HL-60/S4 treated with retinoic acid at 250 ng/mL for 4 days and 3 days (cell line): Measurements from ENCODE around the gene ARL13B.
"Not testable (repeated sequence)": the region's sequence is repeated elsewhere in the genome, so short reads cannot be mapped to it uniquely, and the experiment has no call there.

ENCODE experiments used
- in situ Hi-C: fragments of 300-500 bp; cut with MboI; formaldehyde crosslinking; loops from 2 replicates; pipeline ENCODE4 v1.7.0; 2022; ENCODE audit warnings: low sequenced_read_pairs

Gene ARL13B

DNA sequence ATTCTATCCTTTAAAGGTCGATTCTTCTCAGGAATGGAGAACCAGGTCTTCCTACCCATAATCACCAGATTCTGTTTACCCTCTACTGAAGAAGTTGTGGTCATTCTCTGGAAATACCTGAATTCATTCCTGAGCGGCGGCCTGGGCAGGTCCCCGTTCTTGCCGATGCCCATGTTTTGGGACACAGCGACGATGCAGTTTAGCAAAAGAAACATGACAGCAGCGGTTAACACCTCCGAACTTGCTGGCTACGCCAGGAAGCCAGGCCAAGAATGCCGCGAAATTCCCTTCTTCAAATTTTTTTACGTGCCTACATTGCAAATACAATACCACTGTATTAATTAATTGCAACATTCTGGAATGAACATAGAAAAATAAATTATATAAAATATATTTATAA lies 81.3 kb downstream of the ARL13B start:
- in situ Hi-C loops: no loop called here

DNA sequence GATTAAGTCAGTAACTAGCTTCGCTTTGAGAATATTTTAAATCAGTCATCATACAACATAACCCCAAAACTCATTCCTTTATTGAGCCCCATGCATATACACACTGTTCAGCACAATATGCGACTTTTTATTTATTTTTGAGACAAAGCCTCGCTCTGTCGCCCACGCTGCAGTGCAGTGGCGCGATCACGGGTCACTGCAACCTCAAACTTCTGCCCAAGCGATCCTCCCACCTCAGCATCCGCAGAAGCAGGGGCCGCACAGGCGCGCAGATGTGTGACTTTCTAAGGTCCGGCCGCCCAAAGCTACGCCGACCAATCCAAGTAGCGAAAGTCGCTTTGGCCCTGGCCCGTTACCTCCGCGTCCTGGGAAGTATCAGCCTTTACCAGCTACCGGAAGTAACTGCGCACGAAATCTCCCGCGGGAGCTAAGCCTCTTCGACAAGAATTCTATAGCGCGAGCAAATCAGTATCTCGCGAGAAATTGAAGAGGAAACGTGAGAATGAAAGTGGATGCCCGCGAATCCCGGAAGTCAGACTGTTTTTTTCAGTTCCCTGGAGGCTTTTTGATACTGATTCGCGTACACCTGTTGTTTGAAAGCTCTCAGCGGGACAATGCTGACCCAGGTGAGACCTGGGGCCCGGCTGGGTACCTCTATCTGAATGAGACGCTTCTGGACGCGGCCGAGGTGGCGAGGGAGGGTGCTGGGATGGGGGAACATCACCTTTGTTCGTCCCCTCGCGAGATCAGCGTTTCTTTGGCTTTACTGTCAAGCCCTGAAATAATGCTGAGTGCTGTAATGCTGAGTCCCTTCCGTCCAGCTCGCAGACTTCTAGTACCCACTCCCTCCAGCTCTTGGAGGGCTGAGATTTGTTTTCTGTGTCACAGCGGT lies 82.8 kb downstream of the ARL13B start, which contains the start of the genes DHFR2 and NSUN3:
DHFR2 (minus strand) TSS at position 404 of the 892 bp plus-strand sequence. CDS start 1,405 bp downstream, outside the sequence.
NSUN3 (plus strand) TSS at position 549 of the 892 bp plus-strand sequence; CDS start at position 615, 66 bp downstream.
- in situ Hi-C loops: no loop called here

DNA sequence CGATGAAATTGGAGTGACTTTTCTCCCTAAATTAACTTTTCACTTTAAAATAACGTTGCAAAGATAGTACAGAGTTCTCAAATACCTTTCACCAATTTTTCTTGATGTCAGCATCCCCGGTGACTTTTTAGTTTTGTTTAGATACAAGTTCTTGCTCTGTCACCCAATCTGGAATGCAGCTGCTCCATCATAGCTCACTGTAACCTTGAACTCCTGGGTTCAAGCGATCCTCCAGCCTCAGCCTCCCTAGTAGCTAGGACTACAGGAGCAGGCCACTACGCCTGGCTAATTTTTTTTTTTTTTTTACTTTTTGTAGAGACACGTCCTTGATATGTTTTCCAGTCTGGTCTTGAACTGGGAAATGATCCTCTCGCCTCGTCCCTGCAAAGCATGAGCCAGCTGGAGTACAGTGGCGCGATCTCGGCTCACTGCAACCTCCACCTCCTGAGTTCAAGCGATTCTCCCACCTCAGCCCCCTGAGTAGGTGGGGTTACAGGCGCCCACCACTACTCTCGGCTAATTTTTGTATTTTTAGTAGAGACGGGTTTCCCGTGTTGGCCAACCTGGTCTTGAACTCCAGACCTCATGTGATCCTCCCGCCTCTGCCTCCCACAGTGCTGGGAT lies 83.7 kb downstream of the ARL13B start:
- in situ Hi-C loops: no loop called here

DNA sequence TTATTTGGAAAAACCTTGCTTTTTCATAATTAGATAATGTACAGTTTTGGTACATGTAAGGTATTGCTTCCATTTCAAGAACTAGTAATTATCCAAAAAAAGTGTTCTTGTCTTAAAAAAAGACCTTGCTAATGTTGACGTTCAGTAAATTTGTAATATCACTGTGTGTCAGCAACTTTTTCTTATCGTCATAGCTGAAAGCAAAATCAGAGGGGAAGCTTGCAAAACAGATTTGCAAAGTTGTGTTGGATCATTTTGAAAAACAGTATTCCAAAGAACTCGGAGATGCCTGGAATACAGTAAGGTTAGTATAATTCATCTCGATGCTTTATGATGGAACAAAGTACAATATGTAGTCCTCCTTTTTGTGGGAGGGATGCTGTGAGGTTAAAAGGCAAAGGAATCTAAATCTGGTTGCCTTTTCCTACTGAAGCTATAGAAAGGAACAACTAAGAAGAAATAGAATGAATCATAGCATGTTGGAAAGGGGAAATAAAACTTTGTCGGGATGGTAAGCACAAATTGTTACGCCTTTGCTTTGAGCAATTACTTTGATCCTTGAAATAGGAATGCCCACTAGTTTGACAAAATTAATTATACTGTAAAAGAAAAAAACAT lies 84.4 kb downstream of the ARL13B start:
- in situ Hi-C loops: no loop called here

DNA sequence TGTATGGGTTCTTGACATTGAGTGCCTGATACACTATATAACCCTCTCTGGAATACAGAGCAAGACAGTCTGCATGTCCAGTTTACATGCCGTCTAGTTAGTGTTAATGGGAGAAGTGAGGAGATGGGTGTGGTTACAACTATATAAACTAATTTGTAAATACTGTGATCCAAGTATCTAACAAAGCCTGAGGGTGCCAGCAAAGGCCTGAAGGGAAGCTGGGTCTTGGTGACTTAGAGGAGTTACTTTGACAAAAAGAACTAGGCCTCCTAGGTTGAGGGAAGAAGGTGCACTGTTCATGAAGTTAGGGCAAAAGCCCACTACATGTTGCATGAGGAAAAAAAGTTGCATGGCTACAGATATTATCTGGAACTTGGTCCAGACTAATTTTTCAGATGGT lies 85.2 kb downstream of the ARL13B start:
- in situ Hi-C loops: no loop called here

DNA sequence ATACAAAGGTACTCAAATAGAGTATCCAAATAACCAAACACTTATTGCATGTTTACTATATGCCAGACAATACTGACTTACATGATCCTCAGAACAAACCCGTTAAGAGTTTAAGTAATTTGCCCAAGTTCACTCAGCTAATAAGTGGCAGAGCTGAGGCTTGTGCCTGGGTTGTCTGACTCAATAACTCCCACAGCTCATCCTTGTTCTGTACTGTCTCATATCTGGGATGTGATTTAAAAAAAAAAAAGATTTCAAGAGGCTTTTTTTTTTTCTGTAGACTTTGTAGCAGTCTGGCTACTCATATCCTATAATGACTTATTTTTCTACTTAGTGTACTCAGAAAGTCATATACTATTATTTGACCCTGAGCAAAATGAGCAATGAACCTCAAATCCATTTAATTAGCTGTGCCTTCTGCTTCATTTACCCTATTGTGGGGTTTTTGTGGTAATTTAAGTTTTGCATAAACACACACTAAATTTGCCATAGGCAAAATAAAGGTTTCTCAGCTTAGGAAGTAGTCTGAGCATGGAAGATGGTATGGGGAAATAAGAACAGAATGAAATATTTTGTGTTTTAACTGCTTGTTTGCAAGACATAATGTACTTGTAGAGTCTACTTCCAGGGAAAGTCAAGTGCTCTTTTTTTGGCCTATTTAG lies 86.0 kb downstream of the ARL13B start:
- in situ Hi-C loops: no loop called here

DNA sequence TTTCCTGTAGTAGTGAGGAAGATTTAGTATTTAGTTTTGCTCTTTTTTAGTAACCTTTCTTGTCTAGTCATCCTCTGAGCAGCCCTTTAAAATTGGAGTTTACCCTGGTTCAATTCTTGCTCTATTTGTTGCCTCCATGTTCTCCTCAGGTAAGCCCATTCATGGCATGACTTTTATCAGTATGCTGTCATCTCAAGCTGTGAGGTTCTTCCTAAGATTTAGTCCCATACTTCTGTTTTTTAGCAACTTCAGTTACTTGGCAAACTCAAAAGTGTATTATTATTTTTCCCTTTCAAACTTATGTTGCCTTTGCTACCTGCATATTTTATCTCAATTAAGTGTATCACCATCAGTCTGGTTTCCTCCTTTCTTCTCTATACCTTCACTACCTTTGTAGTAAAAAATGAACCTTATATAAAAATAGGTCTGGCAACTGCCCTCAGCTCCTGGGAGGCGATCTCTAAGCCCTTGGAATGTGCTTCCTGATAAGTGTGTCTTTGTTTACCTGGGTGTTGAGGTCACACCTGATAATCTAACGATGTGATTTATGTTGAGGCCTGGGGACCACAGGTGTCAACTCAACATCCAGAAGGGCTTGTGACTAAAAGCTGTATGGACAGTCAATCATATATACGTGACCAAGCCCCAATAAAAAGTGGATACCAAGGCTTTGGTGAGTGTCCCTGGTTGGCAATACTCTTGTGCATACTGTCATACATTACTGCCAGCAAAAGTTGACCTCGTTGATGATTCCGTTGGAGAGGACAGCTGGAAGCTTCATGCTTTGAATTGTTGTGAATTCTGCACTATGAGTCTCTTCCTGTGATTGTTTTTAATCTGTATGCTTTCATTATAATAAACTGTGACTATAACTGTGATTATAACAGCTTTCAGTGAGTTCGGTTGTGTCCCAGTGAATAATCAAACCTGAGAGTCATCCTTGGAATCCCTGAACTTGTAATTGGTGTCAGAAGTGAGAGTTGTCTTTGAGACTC lies 86.8 kb downstream of the ARL13B start:
- in situ Hi-C loops: no loop called here

DNA sequence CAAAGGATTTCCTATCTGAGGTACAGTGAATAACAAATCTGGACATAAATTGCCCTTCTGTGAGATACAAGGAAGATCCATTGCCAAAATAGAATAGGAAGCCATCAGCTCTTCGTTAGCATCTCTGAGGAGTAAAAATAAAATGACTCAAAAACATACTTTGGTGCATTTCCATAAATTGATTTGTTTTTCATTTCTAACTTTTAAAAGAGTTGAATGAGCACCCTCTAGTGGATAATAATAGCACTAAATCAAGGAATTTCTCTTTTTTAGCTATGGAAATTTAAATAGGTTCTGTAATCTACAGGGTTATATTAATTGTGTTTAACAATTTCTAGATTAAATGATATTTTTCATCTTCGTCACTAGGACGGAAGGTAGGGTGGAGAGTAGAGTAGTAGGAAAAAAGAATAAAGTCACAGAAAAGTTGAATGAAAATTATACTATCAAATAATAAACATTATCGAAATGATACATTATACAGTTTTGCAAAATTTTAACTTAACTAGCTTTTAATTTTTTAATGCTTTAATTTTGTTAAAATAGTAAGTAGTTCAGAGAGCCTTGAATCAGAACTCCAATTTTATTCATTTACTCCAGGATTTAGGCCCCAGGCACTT lies 89.3 kb downstream of the ARL13B start:
- in situ Hi-C loops: no loop called here

DNA sequence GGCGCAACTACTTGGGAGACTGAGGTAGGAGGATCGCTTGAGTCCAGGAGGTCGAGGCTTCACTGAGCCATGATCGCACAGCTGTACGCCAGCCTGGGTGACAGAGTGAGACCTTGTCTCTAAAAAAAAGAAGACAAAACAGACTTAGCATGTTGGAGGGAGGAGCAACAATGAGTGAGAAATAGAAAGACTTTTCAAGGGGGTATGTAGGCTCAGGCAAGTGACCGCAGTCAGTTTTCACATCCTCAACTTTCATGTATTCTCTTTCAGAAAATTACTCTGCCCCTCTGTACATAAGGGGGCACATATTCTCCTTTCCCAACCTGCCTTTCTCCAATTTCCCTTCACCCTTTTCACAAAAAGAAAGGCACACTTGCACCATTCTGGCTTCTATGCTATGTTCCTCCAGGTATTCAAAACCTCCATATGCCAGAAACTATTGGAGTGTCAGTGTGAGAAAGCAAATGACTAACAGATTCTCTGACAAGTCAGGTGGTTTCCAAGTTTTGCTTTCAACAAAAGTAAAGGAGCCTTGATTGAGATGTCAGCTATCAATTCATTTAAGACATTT lies 90.5 kb downstream of the ARL13B start:
- in situ Hi-C loops: no loop called here

DNA sequence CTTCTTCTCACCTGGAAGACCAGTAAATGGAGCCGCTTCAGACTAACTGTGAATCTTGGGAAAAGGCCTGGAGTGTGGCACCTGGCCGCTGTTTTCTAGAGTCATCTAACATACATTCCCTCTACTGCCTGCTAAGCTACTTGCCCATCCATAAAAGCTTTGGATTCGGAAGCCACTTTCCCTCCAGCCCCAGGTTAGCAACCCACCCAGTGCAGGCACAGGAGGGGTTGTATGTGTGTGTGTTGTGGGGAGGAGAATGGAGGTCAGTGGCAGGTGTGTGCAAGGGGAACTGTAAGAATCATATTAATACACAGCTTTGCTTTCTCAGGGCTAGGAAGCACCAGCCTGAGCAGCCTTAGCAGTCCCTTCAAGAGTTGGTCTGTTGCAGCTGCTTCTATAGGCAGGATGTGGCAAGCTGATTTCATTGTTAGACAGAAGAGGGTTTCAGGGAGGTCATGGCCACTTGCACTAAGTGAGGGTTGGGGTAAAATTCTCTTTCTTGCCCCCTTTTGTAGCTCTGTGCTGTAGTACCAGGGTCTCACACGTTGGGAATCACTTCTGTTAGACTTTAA lies 91.8 kb downstream of the ARL13B start:
- in situ Hi-C loops: no loop called here

DNA sequence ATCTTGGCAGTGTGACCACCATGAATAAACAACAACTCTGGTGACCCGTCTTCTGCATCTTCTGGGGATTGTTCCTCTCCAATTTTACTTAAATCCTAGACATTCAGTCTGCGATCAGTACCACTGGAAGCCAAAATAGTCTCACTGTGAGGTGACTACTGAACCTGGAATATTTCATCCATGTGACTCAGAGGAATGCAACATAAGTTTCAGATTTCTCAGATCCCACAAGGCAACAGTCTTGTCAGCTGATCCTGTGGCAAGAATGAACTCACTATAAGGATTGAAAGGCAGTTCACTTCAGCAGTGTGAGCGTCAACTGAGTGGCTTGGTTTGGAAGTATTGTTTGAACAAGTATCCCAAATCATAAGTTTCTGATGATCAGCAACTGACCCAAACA lies 96.1 kb downstream of the ARL13B start:
- in situ Hi-C loops: no loop called here

DNA sequence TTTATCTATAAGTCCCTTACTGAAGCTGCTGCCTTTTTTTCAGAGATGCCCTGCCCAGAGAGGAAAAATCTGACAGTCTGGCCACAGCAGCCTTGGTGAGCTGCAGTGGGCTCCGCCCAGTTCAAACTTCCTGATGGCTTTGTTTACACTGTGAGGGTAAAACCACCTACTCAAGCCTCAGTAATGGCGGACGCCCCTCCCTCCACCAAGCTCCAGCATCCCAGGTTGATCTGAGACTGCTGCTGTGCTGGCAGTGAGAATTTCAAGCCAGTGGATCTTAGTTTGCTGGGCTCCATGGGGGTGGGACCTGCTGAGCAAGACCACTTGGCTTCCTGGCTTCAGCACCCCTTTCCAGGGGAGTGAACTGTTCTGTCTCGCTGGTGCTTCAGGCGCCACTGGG lies 100.6 kb downstream of the ARL13B start:
- in situ Hi-C loops: not testable (repeated sequence)

DNA sequence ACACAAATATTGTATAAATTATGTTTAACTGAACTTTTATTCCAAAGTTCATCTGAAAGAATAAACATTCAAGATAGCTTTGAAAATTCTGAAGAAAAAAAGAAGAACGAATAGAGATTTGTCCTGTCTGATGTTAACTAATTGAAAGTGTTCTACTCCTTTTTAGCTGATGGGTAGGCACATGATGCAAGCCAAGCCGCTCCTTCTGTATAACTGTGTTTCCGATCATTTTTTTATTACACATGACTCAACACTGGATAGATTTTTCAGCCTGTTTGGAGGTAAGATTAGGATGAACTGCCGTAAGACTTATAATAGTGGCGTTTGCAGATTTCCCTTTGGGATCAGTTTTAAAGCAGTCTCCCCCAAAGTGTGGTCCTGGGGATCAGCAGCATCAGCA lies 101.9 kb downstream of the ARL13B start:
- in situ Hi-C loops: no loop called here

DNA sequence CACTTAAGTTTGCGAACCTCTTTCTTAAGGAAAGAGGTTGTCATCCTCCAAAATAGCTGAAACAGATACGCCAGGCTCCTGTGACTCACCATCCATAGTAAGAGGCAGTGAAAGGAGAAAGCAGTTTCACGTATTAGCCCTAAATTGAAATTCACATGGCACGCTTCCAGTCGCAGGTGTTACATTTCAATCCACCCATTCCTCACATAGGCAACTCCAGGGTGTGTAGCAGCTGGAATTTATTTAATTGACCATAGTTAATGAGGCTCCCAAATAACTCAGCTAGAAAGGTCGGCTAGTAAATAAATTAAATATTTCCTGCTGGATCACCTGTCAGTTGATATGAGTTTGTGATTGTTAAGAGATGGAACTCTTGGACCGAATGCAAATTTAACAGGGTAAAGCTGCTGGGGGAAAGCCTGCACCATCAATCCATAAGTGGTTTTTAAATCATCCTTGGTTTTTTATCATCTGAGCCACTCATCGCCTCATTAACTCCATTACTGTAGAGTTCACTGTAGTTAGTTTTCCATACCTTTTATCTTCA lies 102.5 kb downstream of the ARL13B start:
- in situ Hi-C loops: no loop called here

DNA sequence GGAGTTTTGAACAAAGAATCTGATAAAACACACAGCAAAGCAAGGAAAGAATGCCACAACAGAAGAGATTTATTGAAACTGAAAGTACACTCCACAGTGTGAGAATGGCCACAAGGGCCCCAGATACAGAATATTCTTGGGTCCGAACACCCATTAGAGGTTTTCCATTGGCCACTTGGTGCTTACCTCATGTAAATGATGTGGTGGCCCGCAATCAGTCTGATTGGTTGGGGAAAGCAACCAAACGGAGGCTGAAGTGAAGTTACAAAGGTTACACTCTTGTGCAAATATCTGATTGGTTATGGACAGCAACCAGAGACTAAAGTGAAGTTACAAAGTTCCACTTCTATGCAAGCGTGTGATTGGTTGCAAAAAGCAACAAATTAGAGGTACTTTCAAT lies 103.3 kb downstream of the ARL13B start:
- in situ Hi-C loops: no loop called here

DNA sequence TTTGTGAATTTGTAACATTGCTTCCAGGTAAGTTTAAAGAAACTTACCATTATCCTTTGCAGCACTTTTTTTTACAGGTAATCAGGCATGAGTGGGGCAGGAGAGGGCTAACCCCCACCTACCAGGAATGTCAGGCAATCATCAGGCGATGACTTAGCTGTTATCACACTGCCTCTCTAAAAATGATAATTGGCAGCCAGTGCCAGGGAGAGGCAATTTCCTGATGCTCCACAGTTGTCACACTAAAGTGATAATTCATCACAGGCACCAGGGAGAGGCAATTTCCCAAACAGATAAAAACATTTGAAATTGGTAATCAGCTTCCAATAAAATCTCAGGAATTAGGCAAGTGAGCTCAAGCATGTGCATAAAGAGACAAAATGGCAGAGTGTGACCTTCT lies 109.2 kb downstream of the ARL13B start:
- in situ Hi-C loops: no loop called here

DNA sequence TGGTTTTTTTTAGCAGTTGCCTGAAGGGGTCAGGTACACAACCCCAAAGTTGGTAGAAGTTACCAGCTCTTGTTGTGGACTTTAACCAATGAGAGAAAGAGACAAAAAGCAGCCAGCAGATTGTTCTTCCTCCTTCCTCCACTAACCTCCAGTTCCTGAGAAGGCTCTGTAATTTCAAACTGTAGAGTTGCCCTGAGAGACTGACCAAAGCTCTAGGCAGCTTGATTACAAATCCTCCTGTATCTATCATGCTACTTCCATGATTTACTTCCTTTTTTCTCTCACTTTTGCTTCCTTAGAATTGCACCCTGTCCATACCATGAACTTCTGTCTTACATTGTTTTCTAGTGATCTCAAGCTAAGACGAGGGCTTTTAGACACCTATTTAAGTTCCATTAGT lies 112.1 kb downstream of the ARL13B start:
- in situ Hi-C loops: no loop called here

DNA sequence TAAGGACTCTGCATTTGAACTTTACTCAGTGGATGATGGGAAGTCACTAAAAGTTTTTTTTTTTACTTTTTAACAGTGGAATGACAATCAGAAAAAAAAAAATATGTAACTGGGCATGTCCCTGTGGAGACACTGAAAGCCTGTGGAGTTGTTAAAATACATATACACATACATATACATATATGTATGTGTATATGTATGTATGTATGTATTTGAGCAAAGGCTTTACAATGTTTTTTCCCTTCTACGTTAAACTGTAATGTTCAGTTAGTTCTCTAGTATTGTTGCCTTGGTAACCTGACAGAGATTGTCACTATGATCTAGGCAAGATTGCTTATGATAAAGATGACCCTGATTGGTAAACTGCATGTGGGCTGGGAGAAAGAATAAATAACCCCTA lies 113.2 kb downstream of the ARL13B start:
- in situ Hi-C loops: no loop called here

DNA sequence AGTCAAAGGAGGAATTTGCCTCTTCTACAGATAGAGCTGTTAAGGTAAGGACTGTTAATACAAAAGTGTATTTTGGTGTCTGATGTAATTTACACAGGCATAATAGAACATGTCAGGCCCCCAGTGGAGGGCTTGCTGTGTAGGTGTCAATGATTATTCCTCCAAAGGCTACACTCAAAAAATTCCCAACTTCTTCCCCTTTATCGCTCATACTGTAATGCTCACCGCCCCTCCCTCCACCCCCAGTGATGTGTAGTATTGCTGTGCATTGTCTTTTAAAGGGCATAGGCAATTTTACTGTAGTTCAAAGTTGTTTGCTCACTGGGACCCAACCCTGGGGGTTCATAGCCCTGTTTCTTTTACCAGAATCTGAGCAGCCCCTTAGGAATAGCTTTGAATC lies 115.2 kb downstream of the ARL13B start:
- in situ Hi-C loops: no loop called here
